Right lobe of liver (tissue), 4 donors: ENCODE measurements around the gene MAP4K3.

Experiments used
- POLR2A ChIP-seq: fragments of 450-650 bp; IDR thresholded peaks from one replicate; pipeline ENCODE4 v1.6.1; 2017; ENCODE audit warnings: antibody characterized with exemption, mild to moderate bottlenecking
- TF ChIP-seq, protein P1 (sequence below), 4 donors: fragments of 200-600 bp in 3 of 4; fragments of 450-650 bp in 1 of 4; IDR thresholded peaks; one replicate each; pipeline versions ENCODE4 v1.5.1 to v1.8.0; 2016 to 2022; ENCODE audit warnings: antibody characterized with exemption in 4 of 4, mild to moderate bottlenecking in 2 of 4
- donor health status: DM: no; HTN: no; CAD: no.
- donor health status: DM: no; HTN: no; CAD: no.
- donor health status: DM: no; HTN: yes; CAD: no.

DNA sequence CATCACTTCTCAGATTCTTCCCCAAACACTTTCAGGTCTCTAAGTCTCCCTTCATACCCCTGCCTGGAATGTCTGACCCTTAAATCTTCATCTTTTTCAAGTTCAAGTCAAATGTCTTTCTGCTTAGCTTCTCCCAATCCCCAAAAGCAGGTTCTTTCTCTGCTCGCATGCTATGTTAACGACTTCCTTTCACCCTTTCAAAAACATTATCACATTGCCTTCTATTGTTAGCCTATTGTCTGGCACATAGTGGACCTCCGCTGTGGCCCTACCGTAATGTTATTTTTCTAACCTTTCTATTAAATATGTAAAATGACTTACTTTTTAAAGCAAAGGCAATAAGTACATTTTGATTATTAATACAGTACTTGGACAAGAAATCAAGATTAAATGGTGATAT, 195.5 kb downstream of the MAP4K3 start:
- TF ChIP-seq, protein P1, sequence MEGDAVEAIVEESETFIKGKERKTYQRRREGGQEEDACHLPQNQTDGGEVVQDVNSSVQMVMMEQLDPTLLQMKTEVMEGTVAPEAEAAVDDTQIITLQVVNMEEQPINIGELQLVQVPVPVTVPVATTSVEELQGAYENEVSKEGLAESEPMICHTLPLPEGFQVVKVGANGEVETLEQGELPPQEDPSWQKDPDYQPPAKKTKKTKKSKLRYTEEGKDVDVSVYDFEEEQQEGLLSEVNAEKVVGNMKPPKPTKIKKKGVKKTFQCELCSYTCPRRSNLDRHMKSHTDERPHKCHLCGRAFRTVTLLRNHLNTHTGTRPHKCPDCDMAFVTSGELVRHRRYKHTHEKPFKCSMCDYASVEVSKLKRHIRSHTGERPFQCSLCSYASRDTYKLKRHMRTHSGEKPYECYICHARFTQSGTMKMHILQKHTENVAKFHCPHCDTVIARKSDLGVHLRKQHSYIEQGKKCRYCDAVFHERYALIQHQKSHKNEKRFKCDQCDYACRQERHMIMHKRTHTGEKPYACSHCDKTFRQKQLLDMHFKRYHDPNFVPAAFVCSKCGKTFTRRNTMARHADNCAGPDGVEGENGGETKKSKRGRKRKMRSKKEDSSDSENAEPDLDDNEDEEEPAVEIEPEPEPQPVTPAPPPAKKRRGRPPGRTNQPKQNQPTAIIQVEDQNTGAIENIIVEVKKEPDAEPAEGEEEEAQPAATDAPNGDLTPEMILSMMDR (IDR thresholded peaks at IDR 0.05): no peak
- TF ChIP-seq POLR2A: no peak
